ENCODE measurements around the gene TMEM97.

- TF ChIP-seq GATA2 (IDR thresholded peaks at IDR 0.05; ENCODE audit: low read depth, low read length) (no peak), GATA3 (IDR thresholded peaks at IDR 0.05; ENCODE audit: low read depth, low read length) (no peak)
Observed at GRCh38 chr17:28291780-28292330, 27.1 kb upstream of the TMEM97 start.
